CD14-positive monocyte (primary cell): ENCODE data around the gene DYNC1I1. TPM values are rescaled to one million over a fixed set of nuclear protein-coding genes. Genes with fewer than 3 reads are reported as not detected.

Source experiments
- DNase-seq, 3 donors: peaks; one replicate each; pipeline ENCODE4 v3.0.0-alpha.2; 2011 to 2022
- H2AFZ ChIP-seq: 2 replicates; pipeline ENCODE4 v1.6.0; 2012; ENCODE audit warnings: mild to moderate bottlenecking, low read depth, low read length, inconsistent platforms; ENCODE audit not compliant: insufficient read depth, poor library complexity, severe bottlenecking
- H3K27ac ChIP-seq, 2 donors: 1 replicate in 1 of 2; 2 replicates in 1 of 2; pipeline ENCODE4 v1.5.1; 2012 to 2013; ENCODE audit warnings: low read length in 2 of 2, control low read depth in 1 of 2, inconsistent platforms in 1 of 2, low read depth in 1 of 2, mild to moderate bottlenecking in 1 of 2
- H3K27me3 ChIP-seq, 2 donors: one replicate each; pipeline versions ENCODE4 v1.6.0 to v1.6.1; 2011 to 2013; ENCODE audit warnings: low read length in 2 of 2; ENCODE audit not compliant: control insufficient read depth in 2 of 2, insufficient read depth in 2 of 2
- H3K36me3 ChIP-seq, 2 donors: replicated peaks in 1 of 2; 1 replicate in 1 of 2; 2 replicates in 1 of 2; pipeline versions ENCODE4 v1.5.1 to v1.6.1; 2012 to 2013; ENCODE audit warnings: low read length in 2 of 2, control low read depth in 1 of 2, inconsistent platforms in 1 of 2, mild to moderate bottlenecking in 1 of 2; ENCODE audit not compliant: insufficient read depth in 2 of 2, control insufficient read depth in 1 of 2
- H3K4me1 ChIP-seq, 2 donors: 1 replicate in 1 of 2; 2 replicates in 1 of 2; pipeline versions ENCODE4 v1.5.1 to v1.6.1; 2012 to 2013; ENCODE audit warnings: low read length in 2 of 2, control low read depth in 1 of 2, inconsistent platforms in 1 of 2, mild to moderate bottlenecking in 1 of 2, moderate library complexity in 1 of 2; ENCODE audit not compliant: insufficient read depth in 2 of 2, control insufficient read depth in 1 of 2
- H3K4me2 ChIP-seq: replicated peaks from 2 replicates; pipeline ENCODE3; 2012; ENCODE audit warnings: low read length, moderate library complexity, mild to moderate bottlenecking; ENCODE audit not compliant: poor library complexity, severe bottlenecking; ENCODE audit errors: extremely low read depth
- H3K4me3 ChIP-seq, 3 experiments: fragments of 200-600 bp in 1 of 3; sonication (generic) in 1 of 3; replicated peaks in 1 of 3; 1 replicate in 2 of 3; 2 replicates in 1 of 3; pipeline ENCODE4 v1.5.1; 2011 to 2013; ENCODE audit warnings: low read length in 3 of 3, mild to moderate bottlenecking in 3 of 3, control low read depth in 2 of 3, low read depth in 2 of 3, inconsistent platforms in 1 of 3, moderate library complexity in 1 of 3
- H3K79me2 ChIP-seq: 2 replicates; pipeline ENCODE4 v1.6.0; 2012; ENCODE audit warnings: mild to moderate bottlenecking, control low read depth, inconsistent platforms, low read length, moderate library complexity; ENCODE audit not compliant: insufficient read depth
- H3K9ac ChIP-seq: 2 replicates; pipeline ENCODE4 v1.6.0; 2017; ENCODE audit warnings: low read length, mild to moderate bottlenecking; ENCODE audit not compliant: insufficient read depth, poor library complexity, severe bottlenecking
- H3K9me3 ChIP-seq, 2 donors: replicated peaks in 1 of 2; 1 replicate in 1 of 2; 2 replicates in 1 of 2; pipeline versions ENCODE4 v1.5.1 to v1.6.1; 2012 to 2013; ENCODE audit warnings: low read length in 2 of 2, control low read depth in 1 of 2; ENCODE audit not compliant: control insufficient read depth in 1 of 2, insufficient read depth in 1 of 2
- H4K20me1 ChIP-seq: 2 replicates; pipeline ENCODE4 v1.6.0; 2012; ENCODE audit warnings: mild to moderate bottlenecking, low read length, control low read depth, moderate library complexity; ENCODE audit not compliant: insufficient read depth
- H3K27ac Mint-ChIP-seq, 7 donors: one replicate each; pipeline ENCODE4 v1.8.0; 2020; ENCODE audit warnings: mild to moderate bottlenecking in 7 of 7, mixed read lengths in 7 of 7, moderate library complexity in 6 of 7, inconsistent platforms in 2 of 7
- H3K27me3 Mint-ChIP-seq, 3 donors: one replicate each; pipeline ENCODE4 v1.8.0; 2021 to 2022; ENCODE audit warnings: low read depth in 3 of 3, mild to moderate bottlenecking in 3 of 3, mixed read lengths in 3 of 3, moderate library complexity in 3 of 3, inconsistent platforms in 1 of 3
- H3K36me3 Mint-ChIP-seq, 2 donors: one replicate each; pipeline ENCODE4 v1.8.0; 2020; ENCODE audit warnings: mixed read lengths in 2 of 2, inconsistent platforms in 1 of 2, mild to moderate bottlenecking in 1 of 2
- H3K4me1 Mint-ChIP-seq: one replicate; pipeline ENCODE4 v1.8.0; 2020; ENCODE audit warnings: mild to moderate bottlenecking, mixed read lengths
- H3K4me3 Mint-ChIP-seq, 2 donors: one replicate each; pipeline ENCODE4 v1.8.0; 2020; ENCODE audit warnings: mild to moderate bottlenecking in 2 of 2, mixed read lengths in 2 of 2, moderate library complexity in 1 of 2
- H3K9me3 Mint-ChIP-seq, 7 donors: one replicate each; pipeline ENCODE4 v1.8.0; 2020 to 2022; ENCODE audit warnings: mixed read lengths in 7 of 7, mild to moderate bottlenecking in 6 of 7, moderate library complexity in 6 of 7, inconsistent platforms in 2 of 7
- CTCF ChIP-seq: fragments of 200-600 bp; IDR thresholded peaks from one replicate; pipeline ENCODE4 v1.8.0; 2022; ENCODE audit warnings: antibody characterized with exemption, mild to moderate bottlenecking
- WGBS: methylation state at CpG from one replicate; pipeline ENCODE4 v1.1.5; 2013; ENCODE audit warnings: missing lambda C conversion rate; ENCODE audit not compliant: insufficient coverage; 5-methylcytosine and 5-hydroxymethylcytosine counted together
- intact Hi-C, 2 donors: fragments of 100-400 bp; cut with micrococcal nuclease; formaldehyde crosslinking; loops; one replicate each; pipeline versions ENCODE4 v1.15.0 to v1.15.1; 2023
- polyA plus RNA-seq, 3 donors: library from polyadenylated mRNA; depleted of rRNA in 1 of 3; unstranded in 2 of 3; stranded (reverse) in 1 of 3; fragments of 300-500 nt in 2 of 3; fragments of >200 nt in 1 of 3; fragmentation: Illumina TruSeq in 2 of 3; gene quantifications; 1 replicate in 2 of 3; 2 replicates in 1 of 3; pipeline ENCODE4 v1.2.3, GENCODE V29; 2012 to 2021

The DYNC1I1 gene
- polyA plus RNA-seq, 3 donors, result not detected

GRCh38 chr7:95749044-95749443 is 23.3 kb upstream of the DYNC1I1 start:
- WGBS, result no CpG with 5 or more reads among the region's 3 CpGs
- no peak for DNase-seq
- H3K4me1 Mint-ChIP-seq, result no peaks in the 10 kb centered on the region
- H3K9me3 ChIP-seq, result no peaks in the 10 kb centered on the region
- H3K27ac ChIP-seq, result no peak overlapping the region
- no peak overlapping the region for H2AFZ ChIP-seq
- peaks cover 0 to 3% (median 0%) of the 10 kb centered on the region in 7 donors for H3K9me3 Mint-ChIP-seq
- no peak overlapping the region for H3K4me2 ChIP-seq
- no peak overlapping the region for H3K4me3 Mint-ChIP-seq
- no peak overlapping the region for H3K4me3 ChIP-seq
- no peaks in the 10 kb centered on the region for H3K36me3 Mint-ChIP-seq
- H3K79me2 ChIP-seq, result no peaks in the 10 kb centered on the region
- H3K36me3 ChIP-seq, result no peaks in the 10 kb centered on the region
- no peak overlapping the region for H3K27ac Mint-ChIP-seq
- no peaks in the 10 kb centered on the region for H3K4me1 ChIP-seq
- H3K27me3 ChIP-seq, result no peaks in the 10 kb centered on the region
- no peak overlapping the region for H3K9ac ChIP-seq
- H4K20me1 ChIP-seq, result no peaks in the 10 kb centered on the region
- no peak for TF ChIP-seq CTCF
- H3K27me3 Mint-ChIP-seq, result peaks cover 2 to 8% (median 6%) of the 10 kb centered on the region in 3 donors
- intact Hi-C loops, result no loop called here

GRCh38 chr7:95749515-95749914 is 22.8 kb upstream of the DYNC1I1 start:
- no peak for TF ChIP-seq CTCF
- intact Hi-C loops, result no loop called here
- no peak for DNase-seq
- no peak overlapping the region for H3K9ac ChIP-seq
- H3K79me2 ChIP-seq, result no peaks in the 10 kb centered on the region
- no peak overlapping the region for H3K4me3 Mint-ChIP-seq
- H3K27me3 Mint-ChIP-seq, result peaks cover 2 to 8% (median 6%) of the 10 kb centered on the region in 3 donors
- H3K4me1 Mint-ChIP-seq, result no peaks in the 10 kb centered on the region
- no peak overlapping the region for H3K27ac Mint-ChIP-seq
- H2AFZ ChIP-seq, result no peak overlapping the region
- H3K4me2 ChIP-seq, result no peak overlapping the region
- no peaks in the 10 kb centered on the region for H3K36me3 Mint-ChIP-seq
- no peaks in the 10 kb centered on the region for H3K9me3 ChIP-seq
- H3K27me3 ChIP-seq, result no peaks in the 10 kb centered on the region
- H3K36me3 ChIP-seq, result no peaks in the 10 kb centered on the region
- no peak overlapping the region for H3K4me3 ChIP-seq
- H3K9me3 Mint-ChIP-seq, result peaks cover 0 to 3% (median 0%) of the 10 kb centered on the region in 7 donors
- H3K4me1 ChIP-seq, result no peaks in the 10 kb centered on the region
- H4K20me1 ChIP-seq, result no peaks in the 10 kb centered on the region
- H3K27ac ChIP-seq, result no peak overlapping the region
